K562 (cell line): Measurements from ENCODE around the gene LMO7. TPM values are rescaled to one million over a fixed set of nuclear protein-coding genes. Genes with fewer than 3 reads are reported as not detected.

Experiments
- ATAC-seq: fragments of 200-7000 bp; cut with Tn5 transposase; 3 replicates; pipeline ENCODE4 v1.9.1; 2020; ENCODE audit warnings: moderate library complexity
- BruUV-seq: library from RNA; stranded (reverse); fragments of 400-500 nt; replicated peaks from 2 replicates; lab custom pipeline; 2021; lab: Mats Ljungman, UMichigan
- CTCF ChIA-PET: fragments of 300-600 bp; formaldehyde crosslinking; extraction: SDS; loops from one replicate; lab custom pipeline; 2021; ENCODE audit warnings: low intra/inter-chr PET ratio; lab: Yijun Ruan, JAX
- POLR2A ChIA-PET: fragments of 300-600, 350-650 bp; sonication (Branson Sonifier 250); formaldehyde crosslinking; extraction: SDS; loops from one replicate; lab custom pipeline; 2021; ENCODE audit warnings: antibody characterized with exemption, inconsistent platforms; lab: Yijun Ruan, JAX
- DNase-seq, 4 experiments: peaks; one replicate each; pipeline versions ENCODE4 v3.0.0 to v3.0.0-alpha.2; 2011 to 2018; ENCODE audit warnings: low spot score in 3 of 4, mixed read lengths in 3 of 4; ENCODE audit errors: extremely low read depth in 1 of 4
- FAIRE-seq: peaks from 2 replicates; lab custom pipeline; 2011; peaks lifted over from hg19 to GRCh38; lab: Jason Lieb, UNC
- H2AFZ ChIP-seq: 2 replicates; pipeline ENCODE4 v1.6.0; 2011; ENCODE audit warnings: low read depth, low read length, control low read depth, inconsistent platforms
- H3K27ac ChIP-seq: fragments of 200-600 bp; 3 replicates; pipeline ENCODE4 v1.8.0; 2011; ENCODE audit warnings: low read depth, mild to moderate bottlenecking, control low read depth, inconsistent platforms, low read length, moderate library complexity, mixed read lengths; ENCODE audit errors: extremely low read depth
- H3K27me3 ChIP-seq, 2 experiments: fragments of 300-600 bp in 1 of 2; 2 replicates in 1 of 2; 3 replicates in 1 of 2; pipeline versions ENCODE4 v1.6.0 to v1.8.0; 2011; ENCODE audit warnings: inconsistent platforms in 2 of 2, low read length in 2 of 2, mild to moderate bottlenecking in 1 of 2, mixed read lengths in 1 of 2, moderate library complexity in 1 of 2; ENCODE audit not compliant: control insufficient read depth in 2 of 2, insufficient read depth in 2 of 2
- H3K36me3 ChIP-seq: fragments of 300-600 bp; 3 replicates; pipeline ENCODE4 v1.8.0; 2011; ENCODE audit warnings: mild to moderate bottlenecking, low read length, inconsistent platforms; ENCODE audit not compliant: control insufficient read depth, insufficient read depth
- H3K4me1 ChIP-seq, 2 experiments: fragments of 200-600 bp in 1 of 2; replicated peaks in 1 of 2; 2 replicates in 1 of 2; 3 replicates in 1 of 2; pipeline versions ENCODE4 v1.5.1 to v1.8.0; 2011; ENCODE audit warnings: inconsistent platforms in 2 of 2, low read length in 2 of 2, mild to moderate bottlenecking in 1 of 2, mixed read lengths in 1 of 2, moderate library complexity in 1 of 2; ENCODE audit not compliant: control insufficient read depth in 2 of 2, insufficient read depth in 2 of 2
- H3K4me2 ChIP-seq: 2 replicates; pipeline ENCODE4 v1.6.1; 2011; ENCODE audit warnings: low read length, control low read depth, inconsistent platforms, mixed read lengths; ENCODE audit not compliant: insufficient read depth
- H3K4me3 ChIP-seq: fragments of 200-600 bp; sonication (generic), shearing (Covaris generic); 2 replicates; pipeline ENCODE4 v1.5.1; 2016; ENCODE audit warnings: control low read depth, inconsistent platforms
- H3K79me2 ChIP-seq: fragments of 200-600 bp; 3 replicates; pipeline ENCODE4 v1.8.0; 2011; ENCODE audit warnings: low read length, inconsistent platforms; ENCODE audit not compliant: control insufficient read depth, insufficient read depth
- H3K9ac ChIP-seq, 2 experiments: 2 replicates each; pipeline versions ENCODE4 v1.6.0 to v1.6.1; 2011; ENCODE audit warnings: low read depth in 2 of 2, low read length in 2 of 2, control low read depth in 1 of 2, inconsistent platforms in 1 of 2, mild to moderate bottlenecking in 1 of 2, mixed read lengths in 1 of 2; ENCODE audit not compliant: insufficient read depth in 1 of 2
- H3K9me1 ChIP-seq: one replicate; pipeline ENCODE4 v1.6.0; 2011; ENCODE audit warnings: inconsistent platforms, mild to moderate bottlenecking, low read length, moderate library complexity; ENCODE audit not compliant: control insufficient read depth, insufficient read depth
- H3K9me3 ChIP-seq: replicated peaks from 2 replicates; pipeline ENCODE4 v1.5.1; 2011; ENCODE audit warnings: low read depth, low read length, inconsistent platforms; ENCODE audit not compliant: control insufficient read depth, insufficient read depth
- H4K20me1 ChIP-seq: replicated peaks from 2 replicates; pipeline ENCODE4 v1.6.1; 2011; ENCODE audit warnings: low read length, inconsistent platforms, mixed read lengths; ENCODE audit not compliant: control insufficient read depth, insufficient read depth
- ARHGAP35 ChIP-seq: fragments of 450-650 bp; IDR thresholded peaks from 2 replicates; pipeline ENCODE4 v1.6.1; 2018; ENCODE audit not compliant: partially characterized antibody
- ATF7 ChIP-seq: fragments of 450-650 bp; IDR thresholded peaks from 2 replicates; pipeline ENCODE4 v1.7.1; 2014; ENCODE audit warnings: mild to moderate bottlenecking, moderate library complexity
- HDAC6 ChIP-seq: IDR thresholded peaks from 2 replicates; pipeline ENCODE4 v1.6.1; 2012; ENCODE audit warnings: low read depth, mild to moderate bottlenecking, control low read depth, inconsistent platforms, low read length, moderate library complexity
- HMG20B ChIP-seq: fragments of 250-450 bp; sonication (Bioruptor Pico); IDR thresholded peaks from 2 replicates; pipeline ENCODE4 v1.5.0; 2021; ENCODE audit warnings: mild to moderate bottlenecking
- KLF10 ChIP-seq: fragments of 250-450 bp; sonication (Bioruptor Pico); IDR thresholded peaks from 2 replicates; pipeline ENCODE4 v1.6.1; 2021; ENCODE audit warnings: matching md5 sums
- PHB ChIP-seq: fragments of 250-450 bp; sonication (Bioruptor Pico); IDR thresholded peaks from 2 replicates; pipeline ENCODE4 v1.5.0; 2021
- POLR2AphosphoS2 ChIP-seq: IDR thresholded peaks from 2 replicates; pipeline ENCODE4 v1.6.1; 2012; ENCODE audit warnings: low read length, improper control_type of control experiment
- PPARD ChIP-seq: fragments of 250-450 bp; sonication (Bioruptor Pico); IDR thresholded peaks from 2 replicates; pipeline ENCODE4 v1.8.0; 2022; ENCODE audit warnings: inconsistent platforms, mild to moderate bottlenecking, moderate library complexity
- SAFB ChIP-seq: fragments of 200-400 bp; formaldehyde crosslinking; IDR thresholded peaks from 2 replicates; pipeline ENCODE4 v1.6.1; 2017; ENCODE audit warnings: low read depth, low read length, borderline replicate concordance
- SRF ChIP-seq, 2 experiments: fragments of 250-450, 450-650 bp in 1 of 2; sonication (Bioruptor Pico) in 1 of 2; sonication (generic) in 1 of 2; formaldehyde crosslinking; IDR thresholded peaks; 2 replicates each; pipeline versions ENCODE4 v1.5.0 to v1.5.1; 2020 to 2022; ENCODE audit warnings: mild to moderate bottlenecking in 1 of 2, missing genetic modification reagents in 1 of 2
- SRSF3 ChIP-seq: fragments of 200-400 bp; formaldehyde crosslinking; IDR thresholded peaks from 2 replicates; pipeline ENCODE4 v1.6.1; 2016; ENCODE audit warnings: mild to moderate bottlenecking, low read length, moderate library complexity; ENCODE audit not compliant: insufficient read depth
- TEAD4 ChIP-seq, 2 experiments: sonication (generic) in 1 of 2; formaldehyde crosslinking in 1 of 2; IDR thresholded peaks; 2 replicates each; pipeline versions ENCODE4 v1.6.1 to v1.8.0; 2012 to 2022; ENCODE audit warnings: borderline replicate concordance in 1 of 2, inconsistent platforms in 1 of 2, low read length in 1 of 2, mild to moderate bottlenecking in 1 of 2, missing genetic modification reagents in 1 of 2
- TSC22D4 ChIP-seq: fragments of 450-650 bp; IDR thresholded peaks from 2 replicates; pipeline ENCODE4 v1.6.1; 2016; ENCODE audit warnings: missing genetic modification characterization, missing biosample characterization, control low read depth
- WHSC1 ChIP-seq: IDR thresholded peaks from one replicate; pipeline ENCODE4 v1.6.1; 2012; ENCODE audit warnings: low read length, control low read depth, inconsistent platforms
- ZC3H4 ChIP-seq: sonication (generic); formaldehyde crosslinking; IDR thresholded peaks from 2 replicates; pipeline ENCODE4 v1.9.0; 2021; ENCODE audit warnings: missing genetic modification reagents, borderline replicate concordance
- ZFX ChIP-seq: sonication (generic); formaldehyde crosslinking; IDR thresholded peaks from 2 replicates; pipeline ENCODE4 v1.8.0; 2022; ENCODE audit warnings: mild to moderate bottlenecking, missing genetic modification reagents, moderate library complexity
- ZNF12 ChIP-seq: sonication (generic); formaldehyde crosslinking; IDR thresholded peaks from 2 replicates; pipeline ENCODE4 v1.4.0; 2020; ENCODE audit warnings: mild to moderate bottlenecking, missing genetic modification reagents
- WGBS: fragments of 100-300 bp; shearing (Covaris generic); methylation state at CpG from one replicate; pipeline ENCODE4 v1.1.6; 2016; ENCODE audit warnings: low coverage, mixed read lengths; ENCODE audit not compliant: insufficient coverage; ENCODE audit errors: missing lambda C conversion rate; 5-methylcytosine and 5-hydroxymethylcytosine counted together
- in situ Hi-C: fragments of 300-500 bp; cut with MboI; formaldehyde crosslinking; loops from 4 replicates; pipeline ENCODE4 v1.15.0; 2018; ENCODE audit warnings: inconsistent platforms, mixed read lengths
- intact Hi-C: fragments of 100-400 bp; cut with micrococcal nuclease; formaldehyde crosslinking; loops from 2 replicates; pipeline ENCODE4 v1.14.2; 2022
- polyA plus RNA-seq, 8 experiments: library from polyadenylated mRNA; depleted of rRNA in 4 of 8; stranded (reverse) in 5 of 8; unstranded in 3 of 8; fragments of >200 nt; fragmentation: Nextera tagmentation in 2 of 8; fragmentation: Illumina TruSeq in 1 of 8; extraction: Ambion mirVana in 2 of 8; extraction: Trizol in 1 of 8; gene quantifications; 2 replicates each; pipeline versions ENCODE4 v1.2.1 to v1.2.3, GENCODE V29; 2011 to 2014; ENCODE audit warnings: inconsistent platforms in 1 of 8, missing spikeins in 1 of 8
- total RNA-seq, 7 experiments: library from RNA; depleted of rRNA in 6 of 7; stranded (reverse); fragments of >200 nt in 6 of 7; fragmentation: Illumina TruSeq in 2 of 7; extraction: Trizol in 2 of 7; gene quantifications; 2 replicates each; pipeline versions ENCODE4 v1.2.1 to v1.2.3, GENCODE V29; 2011 to 2021; ENCODE audit warnings: low replicate concordance in 1 of 7
- TF ChIP-seq, protein P1 (sequence below): fragments of 450-650 bp; IDR thresholded peaks from 2 replicates; pipeline ENCODE4 v1.7.0; 2016; ENCODE audit warnings: borderline replicate concordance

Gene LMO7
- total and polyA plus RNA-seq, 9 of the 15 experiments (the other 6 are each of a cell fraction or from before 2014, with no cell fraction given), result 0.42 to 4.3 (median 1.7) TPM

DNA sequence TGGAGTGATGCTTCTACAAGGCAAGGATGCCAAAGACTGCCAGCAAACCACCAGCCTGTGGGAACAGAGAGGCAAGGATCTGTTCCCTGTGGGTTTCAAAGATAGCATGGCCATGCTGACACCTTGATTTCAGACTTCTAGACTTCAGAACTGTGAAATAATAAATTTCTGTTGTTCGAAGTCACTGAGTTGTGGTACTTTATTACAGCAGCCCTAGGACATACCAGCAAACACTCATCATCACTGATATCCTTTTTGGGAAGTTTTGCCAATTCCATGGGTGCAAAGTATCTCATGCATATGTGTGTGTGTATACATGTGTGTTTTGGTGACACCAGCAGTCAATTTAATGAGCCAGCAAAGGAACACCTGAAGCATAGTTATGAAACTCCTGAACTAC, 21.0 kb downstream of the LMO7 start:
- ChIA-PET POLR2A (no interaction called here), CTCF (no interaction called here)
- in situ Hi-C loops (no loop called here), intact Hi-C loops (no loop called here)
- Histone ChIP-seq H3K4me2 (no peak overlapping the region), H4K20me1 (no peaks in the 10 kb centered on the region), H3K27me3 (no peaks in the 10 kb centered on the region), H3K9ac (no peak overlapping the region), H3K4me3 (no peak overlapping the region), H3K9me1 (no peaks in the 10 kb centered on the region), H3K36me3 (no peaks in the 10 kb centered on the region), H2AFZ (no peak overlapping the region), H3K4me1 (no peaks in the 10 kb centered on the region), H3K27ac (no peak overlapping the region), H3K9me3 (no peaks in the 10 kb centered on the region), H3K79me2 (no peaks in the 10 kb centered on the region)
- no peak for DNase-seq
- no TSS peak for BruUV-seq
- FAIRE-seq, result no peak
- 0% methylated on average over 1 of the region's 1 CpG for WGBS
- no peak for ATAC-seq
- no peak for TF ChIP-seq PHB (CRISPR knock-in tag)
- TF ChIP-seq ZFX (CRISPR knock-in tag), result no peak
- no peak for TF ChIP-seq TEAD4 (IDR thresholded peaks at IDR 0.05; ENCODE audit: low read length)
- TF ChIP-seq TEAD4 (CRISPR knock-in tag; IDR thresholded peaks at IDR 0.05; ENCODE audit: borderline replicate concordance), result no peak
- TF ChIP-seq HDAC6, result no peak
- TF ChIP-seq TSC22D4 (tag), result no peak
- no peak for TF ChIP-seq ZNF12 (CRISPR knock-in tag)
- no peak for TF ChIP-seq ATF7

DNA sequence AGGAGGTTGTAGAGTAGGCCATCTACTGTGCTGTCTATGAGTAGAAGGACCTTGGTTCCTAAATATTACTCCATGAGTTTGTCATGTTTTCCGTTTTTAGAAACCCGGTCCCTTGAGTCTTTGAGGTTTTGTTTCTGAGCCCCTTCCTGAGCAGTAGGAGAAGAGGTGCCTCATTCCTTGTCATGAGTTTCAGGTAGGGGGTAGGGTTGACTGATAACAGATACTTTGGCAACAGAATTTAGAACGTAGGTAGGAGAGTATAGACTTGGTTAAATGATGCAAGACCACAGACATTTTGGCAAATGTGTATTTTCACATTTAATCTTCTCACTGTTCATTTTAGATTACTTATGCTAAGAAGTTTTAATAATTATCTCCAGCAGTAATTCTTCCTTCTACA, 24.6 kb downstream of the LMO7 start:
- Histone ChIP-seq H2AFZ (no peak overlapping the region), H3K36me3 (no peaks in the 10 kb centered on the region), H3K9ac (no peak overlapping the region), H3K79me2 (no peaks in the 10 kb centered on the region), H3K4me3 (no peak overlapping the region), H4K20me1 (no peaks in the 10 kb centered on the region), H3K9me3 (no peaks in the 10 kb centered on the region), H3K27me3 (no peaks in the 10 kb centered on the region), H3K9me1 (no peaks in the 10 kb centered on the region), H3K4me2 (no peak overlapping the region), H3K27ac (no peak overlapping the region), H3K4me1 (no peaks in the 10 kb centered on the region)
- ChIA-PET POLR2A (no interaction called here), CTCF (no interaction called here)
- in situ Hi-C loops, result no loop called here
- ATAC-seq, result no peak
- intact Hi-C loops, result loop anchor here (10.0 kb wide), 1 partner anchor 176 kb away; the partner anchor contains the start of gene TBC1D4
- 4% methylated on average over 3 of the region's 3 CpGs for WGBS
- no peak for FAIRE-seq
- no TSS peak for BruUV-seq
- DNase-seq, result no peak
- TF ChIP-seq, protein P1, sequence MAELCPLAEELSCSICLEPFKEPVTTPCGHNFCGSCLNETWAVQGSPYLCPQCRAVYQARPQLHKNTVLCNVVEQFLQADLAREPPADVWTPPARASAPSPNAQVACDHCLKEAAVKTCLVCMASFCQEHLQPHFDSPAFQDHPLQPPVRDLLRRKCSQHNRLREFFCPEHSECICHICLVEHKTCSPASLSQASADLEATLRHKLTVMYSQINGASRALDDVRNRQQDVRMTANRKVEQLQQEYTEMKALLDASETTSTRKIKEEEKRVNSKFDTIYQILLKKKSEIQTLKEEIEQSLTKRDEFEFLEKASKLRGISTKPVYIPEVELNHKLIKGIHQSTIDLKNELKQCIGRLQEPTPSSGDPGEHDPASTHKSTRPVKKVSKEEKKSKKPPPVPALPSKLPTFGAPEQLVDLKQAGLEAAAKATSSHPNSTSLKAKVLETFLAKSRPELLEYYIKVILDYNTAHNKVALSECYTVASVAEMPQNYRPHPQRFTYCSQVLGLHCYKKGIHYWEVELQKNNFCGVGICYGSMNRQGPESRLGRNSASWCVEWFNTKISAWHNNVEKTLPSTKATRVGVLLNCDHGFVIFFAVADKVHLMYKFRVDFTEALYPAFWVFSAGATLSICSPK, result no peak
- TF ChIP-seq WHSC1 (no peak), ZC3H4 (CRISPR knock-in tag) (no peak), SAFB (no peak), POLR2AphosphoS2 (no peak), ARHGAP35 (no peak), PPARD (no peak), KLF10 (CRISPR knock-in tag) (no peak), HMG20B (CRISPR knock-in tag) (no peak), SRF (CRISPR knock-in tag; IDR thresholded peaks at IDR 0.05) (no peak), SRSF3 (no peak)
